Measurements from ENCODE around the gene GRB2. TPM values are rescaled to one million over a fixed set of nuclear protein-coding genes. Genes with fewer than 3 reads are reported as not detected.
A peak's percentile ranks its signal among the peaks of the same experiment; 100 is the strongest.

Gene GRB2
- total RNA-seq, 2 experiments from 2014 or later, result 167 to 179 TPM

DNA sequence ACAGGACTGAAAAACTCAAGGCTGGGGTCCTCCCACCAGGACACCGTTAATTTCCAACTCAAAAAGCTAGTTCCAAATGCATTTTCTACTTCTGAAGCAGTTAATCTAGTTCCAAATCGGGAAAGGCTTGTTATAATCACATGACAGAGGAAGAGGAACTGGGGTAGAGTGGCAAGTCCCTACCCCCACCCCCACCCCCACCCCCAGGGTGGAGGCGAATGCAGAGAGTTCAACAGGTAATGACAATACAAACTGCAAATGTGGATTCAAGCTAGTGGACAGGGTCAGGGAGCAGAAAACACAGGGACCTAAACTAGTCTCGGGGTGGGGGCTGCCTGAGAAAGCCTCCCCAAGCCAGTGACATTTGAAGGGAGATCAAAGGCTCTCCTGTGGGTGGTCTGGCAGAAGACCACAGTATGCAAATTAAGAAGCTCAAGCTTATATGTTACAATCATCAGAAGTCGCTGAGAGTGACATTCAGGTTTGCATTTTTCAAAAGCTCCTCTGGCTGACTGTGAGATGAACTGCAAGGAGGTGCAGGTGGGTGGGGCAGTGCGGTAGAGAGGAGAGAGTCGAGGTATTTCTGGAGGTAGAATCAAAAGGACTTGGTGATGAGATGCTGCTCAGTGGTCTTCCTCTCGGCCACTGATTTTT is 59.8 kb downstream of the GRB2 start:
- ChIA-PET POLR2A (interaction anchor here (0.6 to 1.6 kb wide), 7 partner anchors 12 to 68 kb away, joined by 3 to 6 read pairs (median 3); no protein-coding TSS in a partner anchor), CTCF (interaction anchor here (0.6 to 6.0 kb wide), 11 partner anchors 10 to 58 kb away, joined by 3 to 38 read pairs (median 5); partner anchors contain the start of gene SLC25A19)
- Mint-ChIP-seq H3K27me3 (no peaks in the 10 kb centered on the region), H3K27ac (peak overlapping the region; percentile 87), H3K4me1 (ENCODE audit: low read depth) (peaks cover 88% of the 10 kb centered on the region), H3K9me3 (no peaks in the 10 kb centered on the region), H3K4me3 (peak overlapping the region; percentile 69), H3K36me3 (ENCODE audit: low read depth) (peaks cover 8% of the 10 kb centered on the region)
- ATAC-seq (peak; percentile 78), DNase-seq (peak; percentile 84)
- intact Hi-C loops (cut with micrococcal nuclease), result no loop called here
- TF ChIP-seq, protein P1, sequence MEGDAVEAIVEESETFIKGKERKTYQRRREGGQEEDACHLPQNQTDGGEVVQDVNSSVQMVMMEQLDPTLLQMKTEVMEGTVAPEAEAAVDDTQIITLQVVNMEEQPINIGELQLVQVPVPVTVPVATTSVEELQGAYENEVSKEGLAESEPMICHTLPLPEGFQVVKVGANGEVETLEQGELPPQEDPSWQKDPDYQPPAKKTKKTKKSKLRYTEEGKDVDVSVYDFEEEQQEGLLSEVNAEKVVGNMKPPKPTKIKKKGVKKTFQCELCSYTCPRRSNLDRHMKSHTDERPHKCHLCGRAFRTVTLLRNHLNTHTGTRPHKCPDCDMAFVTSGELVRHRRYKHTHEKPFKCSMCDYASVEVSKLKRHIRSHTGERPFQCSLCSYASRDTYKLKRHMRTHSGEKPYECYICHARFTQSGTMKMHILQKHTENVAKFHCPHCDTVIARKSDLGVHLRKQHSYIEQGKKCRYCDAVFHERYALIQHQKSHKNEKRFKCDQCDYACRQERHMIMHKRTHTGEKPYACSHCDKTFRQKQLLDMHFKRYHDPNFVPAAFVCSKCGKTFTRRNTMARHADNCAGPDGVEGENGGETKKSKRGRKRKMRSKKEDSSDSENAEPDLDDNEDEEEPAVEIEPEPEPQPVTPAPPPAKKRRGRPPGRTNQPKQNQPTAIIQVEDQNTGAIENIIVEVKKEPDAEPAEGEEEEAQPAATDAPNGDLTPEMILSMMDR (IDR thresholded peaks at IDR 0.05), result no peak

DNA sequence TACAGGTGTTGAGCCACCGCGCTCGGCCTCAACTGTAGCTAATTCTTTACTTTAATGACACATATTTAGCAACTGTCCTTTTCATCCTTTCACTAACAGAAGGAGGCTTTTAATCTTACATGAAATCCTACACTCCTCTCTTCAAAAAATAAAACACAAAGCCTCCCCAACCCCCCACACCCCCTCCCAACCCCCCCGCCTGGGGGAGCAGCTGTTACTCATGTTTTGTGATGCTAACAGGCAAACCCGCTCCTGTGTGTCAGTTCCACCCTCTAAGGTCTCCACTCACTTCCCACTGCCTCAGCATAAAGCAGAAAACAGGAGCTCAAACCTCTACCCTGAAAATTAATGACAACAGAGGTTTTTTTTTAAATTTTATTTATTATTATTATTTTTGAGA is 60.8 kb downstream of the GRB2 start:
- Mint-ChIP-seq H3K4me3 (no peak overlapping the region), H3K4me1 (ENCODE audit: low read depth) (peaks cover 88% of the 10 kb centered on the region), H3K9me3 (no peaks in the 10 kb centered on the region), H3K27me3 (no peaks in the 10 kb centered on the region), H3K36me3 (ENCODE audit: low read depth) (peaks cover 8% of the 10 kb centered on the region), H3K27ac (no peak overlapping the region)
- peak; percentile 49 for DNase-seq
- intact Hi-C loops (cut with micrococcal nuclease), result no loop called here
- no peak for ATAC-seq
- TF ChIP-seq, protein P1 (IDR thresholded peaks at IDR 0.05), result no peak
- CTCF ChIA-PET, result interaction anchor here (0.9 to 6.0 kb wide), 11 partner anchors 9 to 55 kb away, joined by 3 to 38 read pairs (median 4); partner anchors contain the start of gene SLC25A19
- POLR2A ChIA-PET, result interaction anchor here (0.6 to 2.0 kb wide), 5 partner anchors 15 to 61 kb away, joined by 4 to 8 read pairs (median 6); partner anchors contain the start of gene GRB2

DNA sequence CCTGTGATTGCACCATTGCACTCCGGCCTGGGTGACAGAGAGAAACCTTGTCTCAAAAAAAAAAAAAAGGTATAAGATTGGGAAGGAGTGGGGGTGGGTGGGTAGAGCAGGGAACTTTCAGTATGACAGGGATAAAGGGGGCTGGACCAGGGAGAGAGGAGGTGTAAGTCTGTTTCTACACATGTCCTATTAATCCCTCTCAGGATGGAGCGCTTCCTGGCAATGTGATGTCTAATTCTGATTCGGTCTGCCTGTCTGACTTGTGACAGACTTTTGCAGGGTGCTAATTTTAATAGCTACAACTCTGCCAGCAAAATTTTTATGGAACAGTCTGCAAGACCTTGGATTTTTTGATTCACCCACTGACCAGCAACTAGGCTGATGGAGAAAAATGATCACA is 62.5 kb downstream of the GRB2 start:
- ATAC-seq, result no peak
- ChIA-PET POLR2A (interaction anchor here (1.6 kb wide), 1 partner anchor 14 kb away, joined by 4 read pairs; no protein-coding TSS in a partner anchor), CTCF (interaction anchor here (6.0 kb wide), 1 partner anchor 21 kb away, joined by 38 read pairs; no protein-coding TSS in a partner anchor)
- H3K27ac Mint-ChIP-seq, result no peak overlapping the region
- peaks cover 85% of the 10 kb centered on the region for H3K4me1 Mint-ChIP-seq (ENCODE audit: low read depth)
- H3K27me3 Mint-ChIP-seq, result no peaks in the 10 kb centered on the region
- no peaks in the 10 kb centered on the region for H3K9me3 Mint-ChIP-seq
- no peak overlapping the region for H3K4me3 Mint-ChIP-seq
- TF ChIP-seq, protein P1 (IDR thresholded peaks at IDR 0.05), result no peak
- H3K36me3 Mint-ChIP-seq (ENCODE audit: low read depth), result peaks cover 12% of the 10 kb centered on the region
- intact Hi-C loops (cut with micrococcal nuclease), result no loop called here
- DNase-seq, result no peak

DNA sequence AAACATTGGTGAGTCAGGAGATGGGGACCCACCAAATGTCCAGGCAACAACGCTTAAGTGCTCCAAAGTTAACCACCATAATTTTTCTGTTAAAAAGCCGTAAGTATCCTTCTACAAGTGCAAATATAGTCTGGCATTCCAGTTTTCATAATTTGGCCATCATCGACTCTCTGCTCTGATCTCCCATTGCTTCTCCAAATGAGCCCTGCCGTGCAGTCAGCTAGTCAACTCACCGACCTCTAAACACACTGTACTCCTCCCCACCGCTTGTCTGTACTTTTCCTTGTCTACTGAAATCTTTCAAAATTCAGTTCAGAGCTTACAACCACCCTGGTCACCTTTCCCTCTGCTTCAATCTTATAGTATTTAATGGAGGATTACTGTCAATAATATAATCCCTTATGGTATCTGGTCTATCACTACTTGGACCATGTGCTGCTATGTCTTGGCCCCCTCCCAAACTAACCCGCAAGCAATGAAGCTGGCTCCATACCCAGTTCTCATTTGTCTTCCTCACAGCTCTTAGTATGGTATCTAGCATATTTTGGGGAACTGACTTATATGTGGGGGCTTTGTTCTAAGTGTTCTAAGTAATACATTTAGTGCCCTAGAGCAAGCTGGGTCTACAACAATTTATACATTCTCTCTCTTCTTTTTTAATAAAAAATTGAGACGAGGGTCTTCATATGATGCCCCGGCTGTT is 63.5 kb downstream of the GRB2 start:
- Mint-ChIP-seq H3K9me3 (no peaks in the 10 kb centered on the region), H3K4me3 (no peak overlapping the region), H3K4me1 (ENCODE audit: low read depth) (peaks cover 80% of the 10 kb centered on the region), H3K36me3 (ENCODE audit: low read depth) (peaks cover 12% of the 10 kb centered on the region), H3K27ac (peak overlapping the region; percentile 55), H3K27me3 (no peaks in the 10 kb centered on the region)
- POLR2A ChIA-PET, result interaction anchor here (0.7 to 0.9 kb wide), 2 partner anchors 12 to 906 kb away, joined by 3 to 4 read pairs; no protein-coding TSS in a partner anchor
- DNase-seq, result no peak
- intact Hi-C loops (cut with micrococcal nuclease), result no loop called here
- ATAC-seq, result no peak
- CTCF ChIA-PET, result interaction anchor here (0.9 to 6.0 kb wide), 4 partner anchors 16 to 51 kb away, joined by 3 to 38 read pairs (median 6); no protein-coding TSS in a partner anchor
- TF ChIP-seq, protein P1 (IDR thresholded peaks at IDR 0.05), result no peak
